Stimulated activated CD4-positive, alpha-beta T cell treated with anti-CD3 and anti-CD28 coated beads, Interleukin-1b, Interleukin-23, amount 100 ng/mL, for 1 hour (primary cell): ENCODE measurements around the gene NR5A2.

Source experiments
- DNase-seq, 2 donors: peaks; one replicate each; pipeline ENCODE4 v3.0.0-alpha.2; 2020; ENCODE audit warnings: low read depth in 2 of 2

The NR5A2 gene

GRCh38 chr1:200035956-200036618, 8.6 kb downstream of the NR5A2 start:
- DNase-seq, result no peak

DNA sequence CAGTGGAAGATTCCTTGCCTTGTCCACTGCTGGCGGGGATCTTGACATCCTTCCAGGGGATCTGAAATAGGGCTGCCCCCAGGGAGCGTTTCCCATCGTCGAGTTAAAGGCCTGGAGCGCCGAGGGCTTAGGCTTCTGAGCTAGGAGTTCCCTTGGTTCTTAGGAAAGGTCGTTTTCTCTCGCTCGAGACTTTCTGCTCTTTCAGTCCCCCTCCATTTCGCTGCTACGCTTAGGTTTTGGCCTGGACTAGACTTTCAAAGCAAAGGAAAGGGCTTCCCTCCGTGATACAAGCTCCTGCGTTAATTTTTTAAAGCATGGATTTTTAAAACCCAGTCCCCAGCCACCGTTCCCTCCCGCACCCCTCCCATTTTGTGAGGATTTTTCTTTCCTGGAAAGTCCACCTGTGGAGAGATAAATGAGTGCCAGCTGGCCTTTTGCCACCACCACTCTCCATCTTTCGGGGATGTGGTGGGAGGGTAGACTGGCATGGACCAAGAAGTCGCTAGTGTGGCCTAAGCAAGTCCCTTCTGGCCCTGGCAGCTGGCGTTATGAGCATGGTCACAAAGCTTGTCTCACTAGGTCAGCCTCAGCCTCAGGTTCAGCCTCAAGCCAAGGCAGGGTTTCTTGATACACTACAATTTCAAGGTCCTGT, 9.2 kb downstream of the NR5A2 start:
- DNase-seq, result no peak

- DNase-seq, result no peak
These were observed 10.0 kb downstream of the NR5A2 start for GRCh38 chr1:200037501-200037900.

- no peak for DNase-seq
These were observed 10.4 kb downstream of the NR5A2 start for GRCh38 chr1:200037904-200038303.

DNA sequence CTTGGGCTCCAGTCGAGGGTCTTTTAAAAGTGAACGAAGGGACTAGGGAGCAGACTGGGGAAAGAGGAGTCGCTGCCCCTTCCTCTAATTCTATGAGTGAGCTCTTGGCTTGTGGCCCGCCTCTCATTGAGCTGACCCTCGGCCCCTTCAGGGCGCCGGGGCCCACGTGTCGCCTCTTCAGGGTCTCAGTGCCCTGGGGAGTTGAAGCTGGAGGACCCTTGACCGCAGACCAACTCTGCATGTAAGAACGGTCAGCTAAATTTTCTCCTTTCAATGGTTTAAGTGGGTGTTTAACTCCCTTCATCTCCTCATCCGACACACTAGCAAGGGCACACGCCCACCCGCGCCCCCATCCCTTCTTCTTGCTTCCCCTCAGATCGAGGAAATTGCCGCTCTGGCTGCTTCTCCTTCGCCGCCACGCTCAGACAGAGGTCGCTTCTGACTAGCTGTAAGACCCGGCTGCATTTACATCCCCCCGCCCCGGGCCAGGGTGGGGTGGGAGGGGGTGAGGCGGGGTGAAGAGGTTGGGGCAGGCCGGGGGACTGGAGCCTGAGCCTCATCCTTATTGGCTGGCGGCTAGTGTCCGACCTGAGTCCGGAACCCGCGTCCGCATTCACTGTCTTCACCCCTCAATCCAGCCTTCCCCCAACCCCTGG, 10.9 kb downstream of the NR5A2 start:
- no peak for DNase-seq

- DNase-seq, result no peak
These were observed 11.7 kb downstream of the NR5A2 start for GRCh38 chr1:200038981-200039848.

DNA sequence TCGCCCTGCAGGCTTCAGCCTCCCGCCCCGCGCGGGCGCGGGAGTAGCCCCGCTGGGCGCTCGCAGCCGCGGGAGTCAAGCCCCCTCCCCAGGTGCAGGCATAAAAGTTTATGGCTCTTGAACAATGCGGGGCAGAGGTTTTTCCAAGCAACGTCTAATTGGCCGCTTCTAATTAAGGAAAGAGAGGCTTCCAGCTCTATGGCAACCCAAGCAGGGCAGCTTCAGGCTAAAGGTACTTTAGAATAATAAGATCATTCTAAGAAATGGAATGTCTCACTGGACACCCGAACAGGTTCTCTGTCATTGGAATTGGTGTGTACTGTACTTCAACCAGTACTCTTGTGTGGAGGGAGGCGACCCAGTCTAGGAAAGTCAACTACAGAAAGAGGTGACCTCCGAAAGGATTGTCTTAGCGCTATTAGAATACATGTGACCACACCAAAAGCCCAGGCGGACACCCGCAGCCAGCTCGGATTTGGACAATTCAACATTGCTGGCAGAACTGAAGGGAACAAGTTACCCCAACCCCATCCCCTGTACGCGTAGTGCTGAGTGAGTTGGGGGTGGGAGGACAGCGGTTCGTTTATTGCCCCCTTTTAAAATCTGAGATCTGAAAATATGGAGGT, 12.5 kb downstream of the NR5A2 start:
- DNase-seq, result no peak

- no peak for DNase-seq
These were observed 13.1 kb downstream of the NR5A2 start for GRCh38 chr1:200040481-200041138.

DNA sequence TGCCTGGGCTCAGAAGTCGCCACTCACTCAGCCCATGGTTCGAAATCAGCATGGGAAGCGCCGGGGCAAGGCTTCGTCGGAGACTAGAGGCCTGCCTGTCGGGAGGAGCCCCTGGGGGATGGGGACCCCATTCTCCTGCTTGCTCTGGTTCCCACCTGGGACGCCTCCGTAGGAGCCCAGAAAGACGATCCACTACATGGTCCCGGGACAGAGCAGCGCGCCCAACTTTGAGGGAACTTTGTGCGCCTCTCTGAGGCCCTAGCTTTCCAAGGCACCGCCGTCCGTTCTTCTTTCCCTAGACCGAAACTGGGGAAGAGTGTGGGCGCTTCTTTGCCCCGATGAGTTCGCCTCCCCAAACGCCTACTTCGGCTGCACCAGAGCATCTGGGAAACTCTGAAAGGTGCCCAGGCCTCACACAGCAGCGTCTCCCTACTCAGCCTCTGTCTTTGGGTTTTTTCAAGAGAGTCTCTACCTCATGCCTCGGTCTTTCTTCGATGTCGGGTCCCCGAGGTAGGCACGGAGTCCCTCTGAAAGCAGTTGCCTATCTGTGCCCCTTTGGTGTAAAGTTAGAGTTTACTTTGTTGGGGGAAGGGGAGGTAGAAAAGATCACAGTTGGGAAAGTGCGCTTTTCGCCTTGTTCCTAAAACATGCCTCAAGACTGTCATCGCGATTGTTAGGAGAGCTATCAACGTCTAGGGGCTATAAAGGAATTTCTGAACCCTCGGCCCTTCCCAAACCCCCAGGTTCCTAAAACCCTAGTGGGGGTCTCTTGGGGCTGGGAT, 14.0 kb downstream of the NR5A2 start:
- DNase-seq, result no peak

DNA sequence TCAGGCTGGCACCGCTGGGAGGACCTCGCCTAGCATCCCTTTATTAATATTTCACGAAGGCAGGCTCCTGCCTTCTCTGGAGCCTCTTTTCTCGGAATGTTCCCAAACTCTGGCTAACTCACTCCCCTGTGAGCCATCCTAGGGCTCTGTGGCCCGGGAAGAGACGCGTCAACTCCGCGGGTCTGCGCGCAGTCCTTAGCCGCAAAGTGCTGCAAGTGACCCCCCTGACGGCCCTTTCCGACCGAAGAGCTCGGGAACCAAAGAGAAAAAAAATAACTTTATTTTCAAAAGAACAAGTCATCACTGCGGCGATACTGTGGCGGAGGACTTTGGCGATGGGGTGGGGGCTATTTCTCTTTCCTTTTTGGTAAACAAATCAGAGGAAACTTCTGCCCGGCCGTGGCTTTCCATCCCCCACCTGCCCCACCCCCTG, 14.6 kb downstream of the NR5A2 start:
- DNase-seq, result no peak

DNA sequence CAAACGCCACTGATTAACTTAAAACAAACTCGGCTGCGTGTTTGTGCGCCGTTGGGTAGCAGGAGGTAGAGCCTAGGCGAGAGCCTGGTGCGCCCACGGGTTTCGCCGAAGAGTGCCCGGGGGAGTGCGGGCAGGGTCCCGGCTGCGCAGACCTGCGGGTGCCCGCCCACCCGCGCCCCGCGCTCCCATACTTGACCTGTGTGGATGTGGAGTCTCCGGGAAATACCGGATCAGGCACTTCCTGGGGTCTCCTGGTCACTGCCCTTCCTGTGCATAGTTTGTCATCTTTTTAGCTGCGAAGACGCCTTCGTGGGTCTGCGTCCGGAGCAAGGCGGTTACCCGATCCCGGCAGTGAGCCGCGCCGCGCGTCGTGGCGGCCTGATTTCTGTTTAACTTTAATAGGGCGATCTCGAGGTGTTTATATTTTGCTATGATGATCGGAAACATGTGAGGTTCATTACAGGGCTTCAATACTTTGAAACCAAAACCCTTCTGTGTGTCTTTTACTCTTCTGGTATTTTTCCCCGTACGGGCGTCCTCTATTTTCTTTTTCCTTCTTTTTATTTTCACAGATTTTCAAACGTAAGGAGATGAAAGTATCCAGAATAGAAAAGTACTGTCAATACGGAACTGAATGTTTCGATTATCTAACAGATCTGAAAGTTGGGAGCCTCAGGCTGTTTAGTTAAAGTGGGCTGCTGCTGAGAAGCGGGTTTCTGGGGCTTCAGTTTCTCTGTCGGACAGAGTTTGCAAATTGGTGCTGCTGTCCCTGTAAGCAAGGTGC, 15.2 kb downstream of the NR5A2 start:
- DNase-seq, result no peak

- no peak for DNase-seq
These were observed 15.8 kb downstream of the NR5A2 start for GRCh38 chr1:200043336-200043668.

DNA sequence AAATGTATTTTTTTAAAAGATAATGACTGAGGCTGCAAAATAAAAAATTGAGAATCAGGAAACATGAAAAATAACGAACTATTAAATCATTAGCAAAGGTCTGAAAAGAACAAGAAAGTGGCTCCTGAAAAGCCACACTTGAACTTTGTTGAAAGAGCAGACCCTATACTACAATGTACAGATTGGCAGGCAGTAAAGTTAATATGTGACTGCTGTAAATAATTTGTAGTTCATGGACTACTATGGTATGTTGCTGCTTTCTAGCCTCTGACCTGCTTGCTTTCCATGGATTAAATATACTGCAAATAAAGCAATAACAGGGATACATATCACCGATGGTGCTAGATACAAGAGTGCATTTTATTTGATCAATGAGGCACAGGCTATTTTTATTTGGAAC, 18.6 kb downstream of the NR5A2 start:
- DNase-seq, result no peak

GRCh38 chr1:200048244-200048643, 20.7 kb downstream of the NR5A2 start:
- DNase-seq, result no peak

GRCh38 chr1:200049810-200050209, 22.3 kb downstream of the NR5A2 start:
- DNase-seq, result no peak

GRCh38 chr1:200051620-200052019, 24.1 kb downstream of the NR5A2 start:
- DNase-seq, result no peak

DNA sequence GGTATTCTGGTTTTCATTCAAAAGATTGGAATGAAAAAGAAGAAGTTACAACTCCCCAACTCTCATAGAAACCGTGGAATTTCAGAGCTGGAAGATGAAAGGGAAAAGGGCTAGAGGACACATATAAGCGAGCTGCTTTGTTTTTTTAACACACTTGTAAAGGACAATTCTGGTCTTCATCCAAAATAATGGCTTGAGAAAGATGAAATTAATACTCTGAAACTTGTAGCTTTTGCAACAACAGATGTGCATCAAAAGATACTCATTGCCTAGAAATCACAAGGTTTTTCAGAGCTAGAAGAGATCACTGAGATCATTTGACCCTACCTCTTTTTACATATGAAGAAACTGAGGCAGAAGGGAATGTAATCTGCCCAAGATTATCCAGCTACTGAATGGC, 25.6 kb downstream of the NR5A2 start:
- DNase-seq, result no peak

- no peak for DNase-seq
These were observed 26.1 kb downstream of the NR5A2 start for GRCh38 chr1:200053646-200054045.

DNA sequence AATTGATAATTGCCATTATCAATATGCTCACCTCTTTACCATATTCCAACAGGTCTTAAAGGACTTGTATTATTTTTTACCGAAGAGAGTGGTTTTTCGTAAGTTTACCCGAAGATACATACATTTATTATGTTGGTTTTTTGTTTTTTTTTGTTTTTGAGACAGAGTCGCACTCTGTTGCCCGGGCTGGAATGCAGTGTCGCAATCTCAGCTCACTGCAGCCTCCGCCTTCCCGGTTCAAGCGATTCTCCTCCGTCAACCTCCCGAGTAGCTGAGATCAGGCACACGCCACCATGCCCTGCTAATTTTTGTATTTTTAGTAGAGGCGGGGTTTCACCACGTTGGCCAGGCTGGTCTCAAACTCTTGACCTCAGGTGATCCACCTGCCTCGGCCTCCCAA, 30.8 kb downstream of the NR5A2 start:
- no peak for DNase-seq

DNA sequence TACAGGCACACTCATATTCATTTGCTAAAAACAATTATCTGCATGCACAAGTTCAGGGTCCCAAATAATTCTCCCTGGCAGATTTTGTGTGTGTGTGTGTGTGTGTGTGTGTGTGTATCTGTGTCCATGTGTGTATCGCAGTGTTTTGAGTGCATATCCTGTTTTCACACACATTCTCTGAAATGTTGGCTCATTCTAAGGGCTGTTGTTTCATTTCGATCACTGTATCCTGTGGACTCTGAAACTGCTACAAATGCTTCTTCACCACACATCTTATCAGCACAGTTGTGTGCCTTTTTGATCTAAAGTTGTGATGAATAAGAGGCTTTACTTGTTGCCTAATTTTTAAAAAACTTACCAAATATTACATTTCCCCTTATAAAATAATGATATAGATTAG, 34.6 kb downstream of the NR5A2 start:
- no peak for DNase-seq
